Activated CD4-positive, alpha-beta T cell treated with anti-CD3 and anti-CD28 coated beads for 36 hours (primary cell): Measurements from ENCODE around the gene ETV3L. TPM values are rescaled to one million over a fixed set of nuclear protein-coding genes. Genes with fewer than 3 reads are reported as not detected.

Source experiments
- ATAC-seq: fragments of 200-7000 bp; cut with Tn5 transposase; one replicate; pipeline ENCODE4 v1.10.0; 2021; ENCODE audit warnings: mild to moderate bottlenecking, moderate library complexity
- CTCF ChIA-PET: fragments of 350-600 bp; sonication (Branson Sonifier 250); formaldehyde crosslinking; loops from one replicate; lab custom pipeline; 2021; ENCODE audit warnings: antibody characterized with exemption; lab: Charles Lee
- POLR2A ChIA-PET: fragments of 350-600 bp; sonication (Branson Sonifier 250); formaldehyde crosslinking; loops from one replicate; lab custom pipeline; 2021; ENCODE audit warnings: antibody characterized with exemption, inconsistent platforms; lab: Charles Lee
- DNase-seq: peaks from one replicate; pipeline ENCODE4 v3.0.0-alpha.2; 2020
- H3K27ac Mint-ChIP-seq: one replicate; pipeline ENCODE4 v1.8.0; 2021; ENCODE audit warnings: mixed read lengths
- H3K27me3 Mint-ChIP-seq: one replicate; pipeline ENCODE4 v1.8.0; 2021; ENCODE audit warnings: mixed read lengths
- H3K36me3 Mint-ChIP-seq: one replicate; pipeline ENCODE4 v1.8.0; 2021; ENCODE audit warnings: low read depth, mixed read lengths
- H3K4me1 Mint-ChIP-seq: one replicate; pipeline ENCODE4 v1.8.0; 2021; ENCODE audit warnings: mixed read lengths
- H3K4me3 Mint-ChIP-seq: one replicate; pipeline ENCODE4 v1.8.0; 2021; ENCODE audit warnings: mild to moderate bottlenecking, moderate library complexity, mixed read lengths
- H3K9me3 Mint-ChIP-seq: one replicate; pipeline ENCODE4 v1.8.0; 2021; ENCODE audit warnings: low read depth, mixed read lengths
- intact Hi-C, 2 experiments: fragments of 100-400 bp; cut with DNase I in 1 of 2; cut with micrococcal nuclease in 1 of 2; formaldehyde crosslinking; loops; one replicate each; pipeline versions ENCODE4 v1.14.2 to v1.15.1; 2022 to 2024; cut with DNase I, micrococcal nuclease
- total RNA-seq, 2 experiments: library from RNA; stranded (reverse); gene quantifications; one replicate each; pipeline ENCODE4 v1.2.3, GENCODE V29; 2021

Gene ETV3L
- total RNA-seq, 2 experiments from 2014 or later, result not detected

DNA sequence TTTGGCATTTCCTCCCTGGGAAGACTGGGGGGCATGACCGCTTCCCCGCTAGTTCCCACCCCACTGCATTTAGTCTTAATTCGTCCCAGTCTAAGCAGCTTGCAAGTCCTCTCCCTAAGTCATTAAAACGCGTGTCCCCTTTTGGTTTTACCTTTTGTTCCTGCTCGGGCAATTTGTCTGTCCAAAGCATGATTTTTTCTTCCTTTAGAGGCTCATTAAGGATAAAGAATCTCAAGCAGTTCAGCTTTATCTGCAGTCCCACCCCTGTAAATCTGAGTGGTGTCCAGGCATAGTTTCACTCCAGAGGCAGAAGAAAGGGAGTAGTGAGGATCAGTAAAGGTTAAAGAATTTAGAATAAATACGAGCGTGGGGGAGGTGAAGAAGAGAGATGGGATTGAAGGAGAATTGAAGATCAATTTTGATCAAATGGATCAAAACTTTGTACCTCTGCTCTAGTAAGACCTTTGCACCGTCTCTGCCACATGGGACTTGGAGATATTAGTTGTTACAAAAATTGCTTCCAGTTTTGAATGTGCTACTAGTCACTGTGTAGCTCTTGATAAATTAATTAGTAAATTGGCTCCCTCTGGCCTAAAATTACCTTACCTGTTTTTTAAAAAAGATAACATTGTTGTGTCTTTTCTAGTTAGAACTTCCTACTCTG, 39.6 kb upstream of the ETV3L start:
- POLR2A ChIA-PET, result no interaction called here
- no peak for DNase-seq
- H3K4me1 Mint-ChIP-seq, result peaks cover 68% of the 10 kb centered on the region

GRCh38 chr1:157138220-157139051, 38.8 kb upstream of the ETV3L start, which contains the start of gene ETV3:
Gene ETV3, minus strand, starts transcription at chr1:157138395. Its CDS starts 2,043 bp downstream, at chr1:157136352.
- peaks cover 40% of the 10 kb centered on the region for H3K36me3 Mint-ChIP-seq
- peak; percentile 94 for DNase-seq
- ChIA-PET POLR2A (no interaction called here), CTCF (interaction anchor here (1.0 to 11.2 kb wide), 4 partner anchors 13 to 48 kb away, joined by 4 to 98 read pairs (median 10); no protein-coding TSS in a partner anchor)
- H3K9me3 Mint-ChIP-seq, result no peaks in the 10 kb centered on the region
- H3K4me3 Mint-ChIP-seq, result peak within 1 kb of the TSS; percentile 97
- H3K4me1 Mint-ChIP-seq, result peaks cover 75% of the 10 kb centered on the region
- intact Hi-C loops, result loop anchor here (1.0 to 10.0 kb wide), 6 partner anchors 322 to 1874 kb away; partner anchors contain the start of genes GPATCH4 (in 1 of the 2), MEF2D (in 1 of the 2), MRPL24 (in 1 of the 2) and PRCC (in 1 of the 2)
- peak within 1 kb of the TSS; percentile 95 for H3K27ac Mint-ChIP-seq
- H3K27me3 Mint-ChIP-seq, result no peaks in the 10 kb centered on the region
- peak; percentile 72 for ATAC-seq

More for the DNA sequence above, 39.6 kb upstream of the ETV3L start:
- Mint-ChIP-seq H3K27ac (peak overlapping the region; percentile 95), H3K4me3 (peak overlapping the region; percentile 97), H3K9me3 (no peaks in the 10 kb centered on the region), H3K36me3 (peaks cover 32% of the 10 kb centered on the region), H3K27me3 (no peaks in the 10 kb centered on the region)
- intact Hi-C loops, result loop anchor here (5.0 to 10.0 kb wide), 5 partner anchors 374 to 1873 kb away; partner anchors contain the start of genes GPATCH4 (in 1 of the 2), MEF2D (in 1 of the 2), MRPL24 (in 1 of the 2) and PRCC (in 1 of the 2)
- CTCF ChIA-PET, result interaction anchor here (0.6 to 11.2 kb wide), 3 partner anchors 17 to 411 kb away, joined by 4 to 98 read pairs (median 14); partner anchors contain the start of gene METTL25B
- no peak for ATAC-seq

DNA sequence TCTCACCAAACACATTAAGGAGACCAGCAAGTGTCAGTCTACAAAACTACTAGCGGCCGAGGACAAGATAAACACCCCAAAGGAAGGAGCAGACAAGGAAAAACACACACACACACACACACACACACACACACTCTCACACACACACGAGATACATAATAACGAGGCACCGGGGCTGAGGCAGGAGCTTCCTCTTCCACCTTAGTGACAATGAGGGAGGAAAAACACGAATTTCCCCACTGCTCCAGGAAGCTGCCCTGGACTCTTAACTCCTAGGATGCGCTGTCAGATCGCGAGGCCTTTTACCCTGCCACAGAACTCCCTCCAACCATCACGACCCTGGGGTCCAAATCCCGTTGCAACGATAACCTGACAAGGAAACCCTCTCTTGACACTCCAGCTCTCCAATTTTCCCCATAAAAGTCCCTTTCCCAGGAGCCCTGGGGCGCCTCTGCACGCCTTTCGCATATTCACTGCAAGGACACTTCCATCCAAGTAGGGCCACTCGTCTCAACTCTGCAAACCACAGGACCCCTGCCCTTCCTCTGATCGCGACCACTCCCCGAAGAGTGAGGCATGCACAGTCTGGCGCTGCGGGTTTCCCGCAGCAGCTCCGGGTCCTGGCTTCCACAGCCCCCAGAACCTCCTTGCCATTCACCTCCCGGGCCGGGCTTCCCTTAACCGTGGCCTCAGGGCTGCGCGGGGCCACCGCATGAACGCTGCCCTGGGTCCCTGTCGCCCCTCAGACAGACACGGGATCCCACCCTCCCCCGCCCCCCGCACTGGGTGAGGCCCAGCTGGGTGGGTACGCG, 38.0 kb upstream of the ETV3L start:
- no peaks in the 10 kb centered on the region for H3K27me3 Mint-ChIP-seq
- peak overlapping the region; percentile 92 for H3K27ac Mint-ChIP-seq
- CTCF ChIA-PET, result interaction anchor here (0.9 to 11.2 kb wide), 5 partner anchors 12 to 48 kb away, joined by 4 to 98 read pairs (median 5); no protein-coding TSS in a partner anchor
- intact Hi-C loops, result loop anchor here (1.0 to 10.0 kb wide), 7 partner anchors 13 to 1875 kb away; partner anchors contain the start of genes GPATCH4 (in 1 of the 2), MEF2D (in 1 of the 2), MRPL24 (in 1 of the 2) and PRCC (in 1 of the 2)
- H3K9me3 Mint-ChIP-seq, result no peaks in the 10 kb centered on the region
- peaks cover 47% of the 10 kb centered on the region for H3K36me3 Mint-ChIP-seq
- POLR2A ChIA-PET, result interaction anchor here (0.6 kb wide), 2 partner anchors 18 to 404 kb away, joined by 3 read pairs; no protein-coding TSS in a partner anchor
- peak overlapping the region; percentile 97 for H3K4me3 Mint-ChIP-seq
- ATAC-seq (no peak), DNase-seq (peak; percentile 29)
- H3K4me1 Mint-ChIP-seq, result peaks cover 84% of the 10 kb centered on the region

- H3K27ac Mint-ChIP-seq, result peak overlapping the region; percentile 92
- intact Hi-C loops, result loop anchor here (2.0 to 10.0 kb wide), 6 partner anchors 14 to 1875 kb away; partner anchors contain the start of genes GPATCH4 (in 1 of the 2), MEF2D (in 1 of the 2), MRPL24 (in 1 of the 2) and PRCC (in 1 of the 2)
- no peaks in the 10 kb centered on the region for H3K27me3 Mint-ChIP-seq
- ATAC-seq (no peak), DNase-seq (no peak)
- CTCF ChIA-PET, result interaction anchor here (0.6 to 11.2 kb wide), 6 partner anchors 19 to 855 kb away, joined by 3 to 98 read pairs (median 6); no protein-coding TSS in a partner anchor
- peaks cover 86% of the 10 kb centered on the region for H3K4me1 Mint-ChIP-seq
- peaks cover 53% of the 10 kb centered on the region for H3K36me3 Mint-ChIP-seq
- POLR2A ChIA-PET, result interaction anchor here (0.6 kb wide), 2 partner anchors 14 to 160 kb away, joined by 3 read pairs; no protein-coding TSS in a partner anchor
- H3K4me3 Mint-ChIP-seq, result peak overlapping the region; percentile 97
- no peaks in the 10 kb centered on the region for H3K9me3 Mint-ChIP-seq
Measured at GRCh38 chr1:157137046-157137407, 37.4 kb upstream of the ETV3L start.

DNA sequence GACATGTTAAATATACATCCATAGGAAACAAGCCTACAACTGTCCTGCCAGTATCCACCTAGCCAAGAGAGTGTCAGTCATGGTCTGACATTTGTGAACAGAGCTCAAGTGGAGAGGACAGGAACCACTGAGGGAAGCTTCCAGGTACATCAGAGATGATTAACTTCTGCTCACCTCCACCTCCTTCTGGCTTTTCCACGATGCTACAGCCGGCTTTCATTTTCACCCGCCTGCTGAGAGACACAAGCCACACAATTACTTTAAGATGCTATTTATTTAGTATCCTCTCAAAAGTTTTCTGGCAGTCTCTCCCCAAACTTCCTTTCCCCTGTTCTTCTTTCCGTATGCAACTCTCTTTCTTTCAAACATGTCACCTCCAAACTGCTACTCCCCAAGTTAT, 36.5 kb upstream of the ETV3L start:
- Mint-ChIP-seq H3K9me3 (no peaks in the 10 kb centered on the region), H3K27ac (peak overlapping the region; percentile 92), H3K4me1 (peaks cover 88% of the 10 kb centered on the region), H3K36me3 (peaks cover 61% of the 10 kb centered on the region), H3K27me3 (no peaks in the 10 kb centered on the region), H3K4me3 (peak overlapping the region; percentile 97)
- intact Hi-C loops, result loop anchor here (2.0 to 10.0 kb wide), 6 partner anchors 15 to 1876 kb away; partner anchors contain the start of genes GPATCH4 (in 1 of the 2), MEF2D (in 1 of the 2), MRPL24 (in 1 of the 2) and PRCC (in 1 of the 2)
- DNase-seq (peak; percentile 35), ATAC-seq (no peak)
- ChIA-PET POLR2A (interaction anchor here (0.6 kb wide), 1 partner anchor 9 kb away, joined by 4 read pairs; no protein-coding TSS in a partner anchor), CTCF (interaction anchor here (0.9 to 11.2 kb wide), 4 partner anchors 11 to 49 kb away, joined by 3 to 98 read pairs (median 7); no protein-coding TSS in a partner anchor)

- ATAC-seq (no peak), DNase-seq (no peak)
- Mint-ChIP-seq H3K36me3 (peaks cover 63% of the 10 kb centered on the region), H3K27me3 (no peaks in the 10 kb centered on the region), H3K27ac (peak overlapping the region; percentile 92), H3K4me3 (peak overlapping the region; percentile 97), H3K4me1 (peaks cover 83% of the 10 kb centered on the region), H3K9me3 (no peaks in the 10 kb centered on the region)
- intact Hi-C loops, result loop anchor here (2.0 to 10.0 kb wide), 6 partner anchors 15 to 1877 kb away; partner anchors contain the start of genes GPATCH4 (in 1 of the 2), MEF2D (in 1 of the 2), MRPL24 (in 1 of the 2) and PRCC (in 1 of the 2)
- POLR2A ChIA-PET, result no interaction called here
- CTCF ChIA-PET, result interaction anchor here (0.9 to 11.2 kb wide), 5 partner anchors 11 to 48 kb away, joined by 3 to 98 read pairs (median 9); no protein-coding TSS in a partner anchor
Measured at GRCh38 chr1:157135646-157136045, 36.0 kb upstream of the ETV3L start.

DNA sequence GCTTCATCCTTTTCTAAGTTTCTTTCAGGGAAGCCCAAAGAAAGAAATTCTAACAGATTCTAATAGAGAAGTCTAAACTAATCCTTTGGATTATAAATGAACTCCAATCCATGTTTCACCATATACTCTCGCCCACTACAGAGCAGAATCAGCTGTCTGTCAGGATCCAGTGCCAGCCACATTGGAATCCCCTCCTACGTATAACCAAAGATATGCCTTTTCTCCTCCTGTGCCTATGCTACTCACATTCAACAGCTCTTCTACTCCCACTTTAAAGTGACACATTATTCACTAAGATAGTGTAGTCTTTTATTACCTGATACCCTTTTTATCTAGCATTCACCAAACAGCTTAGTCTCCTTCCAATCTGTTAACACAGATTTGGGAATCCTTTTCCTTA, 35.5 kb upstream of the ETV3L start:
- H3K27me3 Mint-ChIP-seq, result no peaks in the 10 kb centered on the region
- intact Hi-C loops, result loop anchor here (5.0 to 10.0 kb wide), 5 partner anchors 370 to 1877 kb away; partner anchors contain the start of genes GPATCH4 (in 1 of the 2), MEF2D (in 1 of the 2), MRPL24 (in 1 of the 2) and PRCC (in 1 of the 2)

GRCh38 chr1:157134442-157134841, 34.8 kb upstream of the ETV3L start:
- Mint-ChIP-seq H3K4me1 (peaks cover 71% of the 10 kb centered on the region), H3K27ac (peak overlapping the region; percentile 71), H3K36me3 (peaks cover 68% of the 10 kb centered on the region), H3K4me3 (peak overlapping the region; percentile 5), H3K27me3 (no peaks in the 10 kb centered on the region), H3K9me3 (no peaks in the 10 kb centered on the region)
- ATAC-seq (no peak), DNase-seq (no peak)
- CTCF ChIA-PET, result interaction anchor here (1.1 to 11.2 kb wide), 5 partner anchors 14 to 44 kb away, joined by 4 to 98 read pairs (median 6); no protein-coding TSS in a partner anchor
- intact Hi-C loops, result loop anchor here (5.0 to 10.0 kb wide), 3 partner anchors 370 to 530 kb away; partner anchors contain the start of genes GPATCH4 (in 1 of the 2) and PRCC (in 1 of the 2)
- POLR2A ChIA-PET, result interaction anchor here (1.0 kb wide), 1 partner anchor 20 kb away, joined by 5 read pairs; no protein-coding TSS in a partner anchor

More for the DNA sequence above, 35.5 kb upstream of the ETV3L start:
- ChIA-PET CTCF (interaction anchor here (1.1 to 11.2 kb wide), 5 partner anchors 13 to 45 kb away, joined by 4 to 98 read pairs (median 6); no protein-coding TSS in a partner anchor), POLR2A (no interaction called here)
- no peak for ATAC-seq
- Mint-ChIP-seq H3K4me3 (peak overlapping the region; percentile 97), H3K27ac (peak overlapping the region; percentile 92), H3K9me3 (no peaks in the 10 kb centered on the region), H3K36me3 (peaks cover 66% of the 10 kb centered on the region), H3K4me1 (peaks cover 77% of the 10 kb centered on the region)
- DNase-seq, result no peak

DNA sequence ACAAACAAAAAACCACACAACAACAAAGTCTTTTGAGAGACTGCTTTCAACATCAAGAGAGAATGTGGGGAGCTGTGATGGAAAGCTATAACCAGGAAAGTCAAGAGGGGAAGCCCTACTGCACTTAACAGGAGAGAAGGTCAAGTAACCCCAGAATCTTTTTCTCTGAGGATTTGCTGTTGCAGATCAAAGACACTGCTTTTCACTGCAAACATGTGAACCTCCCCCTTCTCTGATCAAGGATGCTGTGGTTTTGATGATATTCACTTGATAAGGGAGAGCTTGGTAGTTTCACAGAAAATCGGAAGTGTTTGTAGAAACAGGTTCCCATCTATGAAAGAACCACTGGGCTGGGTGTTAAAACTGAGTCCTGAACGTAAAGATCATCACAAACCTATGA, 33.8 kb upstream of the ETV3L start:
- Mint-ChIP-seq H3K27ac (peak overlapping the region; percentile 66), H3K4me1 (peaks cover 64% of the 10 kb centered on the region), H3K4me3 (peak overlapping the region; percentile 4), H3K27me3 (no peaks in the 10 kb centered on the region), H3K9me3 (no peaks in the 10 kb centered on the region), H3K36me3 (peaks cover 70% of the 10 kb centered on the region)
- intact Hi-C loops, result loop anchor here (5.0 to 10.0 kb wide), 3 partner anchors 369 to 529 kb away; partner anchors contain the start of genes GPATCH4 (in 1 of the 2) and PRCC (in 1 of the 2)
- peak; percentile 31 for ATAC-seq
- DNase-seq, result no peak
- ChIA-PET CTCF (interaction anchor here (0.7 to 11.2 kb wide), 4 partner anchors 19 to 63 kb away, joined by 4 to 98 read pairs (median 11); no protein-coding TSS in a partner anchor), POLR2A (interaction anchor here (1.0 kb wide), 1 partner anchor 21 kb away, joined by 5 read pairs; no protein-coding TSS in a partner anchor)
